ENCODE data around the gene UBD.

UBD gene

DNA sequence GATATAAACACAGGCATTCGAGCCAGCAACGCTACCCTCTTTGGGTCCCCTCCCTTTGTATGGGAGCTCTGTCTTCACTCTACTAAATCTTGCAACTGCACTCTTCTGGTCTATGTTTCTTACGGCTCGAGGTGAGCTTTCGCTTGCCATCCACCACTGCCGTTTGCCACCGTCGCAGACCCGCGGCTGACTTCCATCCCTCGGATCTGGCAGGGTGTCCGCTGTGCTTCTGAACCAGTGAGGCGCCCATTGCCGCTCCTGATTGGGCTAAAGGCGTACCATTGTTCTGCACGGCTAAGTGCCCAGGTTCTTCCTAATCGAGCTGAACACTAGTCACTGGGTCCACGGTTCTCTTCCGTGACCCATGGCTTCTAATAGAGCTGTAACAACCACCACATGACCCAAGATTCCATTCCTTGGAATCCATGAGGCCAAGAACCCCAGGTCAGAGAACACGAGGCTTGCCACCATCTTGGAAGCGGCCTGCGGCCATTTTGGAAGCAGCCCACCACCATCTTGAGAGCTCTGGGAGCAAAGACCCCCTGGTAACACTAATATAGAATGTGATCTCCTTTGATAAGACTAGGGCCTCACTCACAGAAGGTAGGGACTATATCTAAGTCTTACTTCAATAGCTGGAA is 973 bp downstream of the UBD start:
- no peak for DNase-seq

DNA sequence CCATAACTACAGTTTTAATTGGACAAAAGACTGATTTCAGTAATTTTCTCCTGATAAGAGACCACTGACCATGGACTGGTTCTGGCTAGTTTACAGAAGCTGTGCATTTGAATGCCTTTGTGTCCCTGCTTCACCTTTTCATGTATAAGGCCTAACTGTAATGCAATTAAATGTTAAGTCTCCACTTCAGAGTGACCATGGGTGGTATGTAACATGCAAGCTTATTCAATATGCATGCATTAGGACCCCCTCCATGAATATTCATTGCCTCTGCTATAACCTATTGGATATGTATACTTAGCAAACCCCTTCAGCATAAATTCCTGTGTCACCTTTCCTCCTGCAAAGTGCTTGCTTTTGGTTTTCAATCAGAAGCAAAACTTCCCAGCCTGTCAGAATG is 2.2 kb downstream of the UBD start:
- DNase-seq = no peak

DNA sequence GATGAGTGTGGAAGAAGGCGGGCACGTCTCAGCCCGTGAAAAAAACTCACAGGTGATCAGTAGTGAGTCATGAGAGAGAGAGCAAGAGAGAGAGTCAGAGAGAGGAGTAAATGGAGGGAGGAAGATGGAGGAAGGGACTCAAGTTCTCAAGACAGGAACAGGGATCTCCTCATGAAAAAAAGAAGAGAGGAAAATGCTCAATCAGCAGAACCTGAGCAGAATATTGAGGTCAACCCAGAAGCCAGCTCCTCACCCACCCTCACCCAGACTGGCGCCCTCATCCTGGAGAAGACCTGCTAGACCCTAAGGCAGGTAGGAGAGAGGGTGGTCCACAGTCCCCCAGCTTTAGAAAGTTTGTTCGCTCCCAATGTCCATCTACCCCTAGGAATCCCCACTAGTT is 4.8 kb downstream of the UBD start:
- peak in 1 of 2 donors; percentile 6 for DNase-seq

DNA sequence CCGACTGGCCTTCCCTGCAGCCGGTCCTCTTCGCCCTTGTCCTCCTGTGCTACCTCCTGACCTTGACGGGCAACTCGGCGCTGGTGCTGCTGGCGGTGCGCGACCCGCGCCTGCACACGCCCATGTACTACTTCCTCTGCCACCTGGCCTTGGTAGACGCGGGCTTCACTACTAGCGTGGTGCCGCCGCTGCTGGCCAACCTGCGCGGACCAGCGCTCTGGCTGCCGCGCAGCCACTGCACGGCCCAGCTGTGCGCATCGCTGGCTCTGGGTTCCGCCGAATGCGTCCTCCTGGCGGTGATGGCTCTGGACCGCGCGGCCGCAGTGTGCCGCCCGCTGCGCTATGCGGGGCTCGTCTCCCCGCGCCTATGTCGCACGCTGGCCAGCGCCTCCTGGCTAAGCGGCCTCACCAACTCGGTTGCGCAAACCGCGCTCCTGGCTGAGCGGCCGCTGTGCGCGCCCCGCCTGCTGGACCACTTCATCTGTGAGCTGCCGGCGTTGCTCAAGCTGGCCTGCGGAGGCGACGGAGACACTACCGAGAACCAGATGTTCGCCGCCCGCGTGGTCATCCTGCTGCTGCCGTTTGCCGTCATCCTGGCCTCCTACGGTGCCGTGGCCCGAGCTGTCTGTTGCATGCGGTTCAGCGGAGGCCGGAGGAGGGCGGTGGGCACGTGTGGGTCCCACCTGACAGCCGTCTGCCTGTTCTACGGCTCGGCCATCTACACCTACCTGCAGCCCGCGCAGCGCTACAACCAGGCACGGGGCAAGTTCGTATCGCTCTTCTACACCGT is 6.1 kb downstream of the UBD start:
- DNase-seq = peak; percentile 47 to 55

DNA sequence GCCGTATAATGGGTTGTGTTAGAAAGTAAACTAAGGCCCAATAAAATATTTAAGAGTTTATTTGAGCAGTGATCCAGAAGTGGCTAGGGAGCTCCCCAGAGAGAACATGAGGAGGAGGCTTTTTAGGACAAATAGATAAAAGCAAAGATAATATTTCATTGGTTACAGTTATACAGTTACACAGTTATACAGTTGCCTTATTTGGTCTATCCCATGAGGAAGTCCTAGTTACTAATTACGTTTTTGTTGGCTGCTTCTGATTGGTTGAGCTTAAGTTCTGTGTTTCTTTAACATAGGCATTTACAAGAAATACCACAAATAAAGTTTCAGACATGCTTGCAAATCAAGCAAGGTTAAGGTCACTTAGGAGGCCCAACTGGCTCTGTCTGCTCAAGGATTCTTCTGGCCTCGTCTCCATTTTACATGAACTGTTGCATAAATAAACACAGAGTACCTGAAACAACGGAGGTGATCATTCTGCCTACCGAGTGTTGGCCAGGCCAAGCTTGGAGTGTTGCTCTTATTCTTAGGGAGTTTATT is 7.0 kb downstream of the UBD start:
- DNase-seq = peak; percentile 39 to 86

DNA sequence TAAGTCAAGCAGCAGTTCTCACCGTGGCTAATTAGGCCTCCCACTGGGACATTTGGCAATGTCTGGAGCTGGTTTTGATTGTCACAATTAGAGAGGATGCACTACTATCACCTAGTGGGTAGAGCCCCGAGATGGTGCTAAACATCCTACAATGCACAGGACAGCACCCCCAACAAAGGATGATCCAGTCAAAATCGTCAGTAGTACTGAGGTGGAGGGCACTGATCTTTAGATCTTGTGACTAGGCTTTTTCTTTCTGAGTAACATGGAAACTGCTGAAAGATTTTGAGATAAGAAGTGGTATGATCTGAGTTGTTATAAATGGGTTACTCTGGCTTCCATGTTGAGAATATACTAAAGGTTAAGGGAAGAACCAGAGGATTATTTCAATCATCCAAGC is 12.0 kb downstream of the UBD start:
- no peak for DNase-seq

DNA sequence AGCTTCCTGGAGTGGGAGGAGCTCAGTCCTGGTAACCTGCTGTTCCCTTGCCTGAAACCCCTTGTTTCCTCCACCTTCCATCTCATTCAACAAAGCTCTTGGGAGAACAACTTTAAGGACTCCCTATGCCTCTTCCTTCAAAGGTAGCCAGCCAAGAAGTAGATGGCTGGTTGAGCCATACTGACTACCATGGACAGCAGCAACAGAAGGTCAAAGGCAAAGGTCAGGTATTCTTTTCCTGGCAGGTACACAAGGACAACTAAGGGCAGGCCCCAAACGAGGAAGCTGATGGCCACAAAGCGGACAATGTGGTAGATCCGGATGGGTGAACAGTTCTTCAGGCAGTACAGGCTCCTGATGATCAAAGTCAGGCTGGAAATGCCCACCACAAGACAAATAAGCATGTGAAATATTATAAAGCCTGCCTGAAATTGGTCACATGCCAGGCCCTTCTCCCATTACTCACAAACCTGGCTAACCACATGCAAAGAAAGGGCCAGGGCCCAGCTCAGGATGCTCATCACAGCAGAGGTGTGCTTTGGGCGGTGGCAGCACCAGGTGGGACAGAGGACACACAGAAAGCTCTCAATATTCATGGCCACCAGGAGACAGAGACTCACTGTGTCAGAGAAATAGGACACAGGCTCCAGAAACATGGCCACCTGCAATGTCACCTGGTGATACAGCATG is 21.7 kb downstream of the UBD start:
- no peak for DNase-seq

DNA sequence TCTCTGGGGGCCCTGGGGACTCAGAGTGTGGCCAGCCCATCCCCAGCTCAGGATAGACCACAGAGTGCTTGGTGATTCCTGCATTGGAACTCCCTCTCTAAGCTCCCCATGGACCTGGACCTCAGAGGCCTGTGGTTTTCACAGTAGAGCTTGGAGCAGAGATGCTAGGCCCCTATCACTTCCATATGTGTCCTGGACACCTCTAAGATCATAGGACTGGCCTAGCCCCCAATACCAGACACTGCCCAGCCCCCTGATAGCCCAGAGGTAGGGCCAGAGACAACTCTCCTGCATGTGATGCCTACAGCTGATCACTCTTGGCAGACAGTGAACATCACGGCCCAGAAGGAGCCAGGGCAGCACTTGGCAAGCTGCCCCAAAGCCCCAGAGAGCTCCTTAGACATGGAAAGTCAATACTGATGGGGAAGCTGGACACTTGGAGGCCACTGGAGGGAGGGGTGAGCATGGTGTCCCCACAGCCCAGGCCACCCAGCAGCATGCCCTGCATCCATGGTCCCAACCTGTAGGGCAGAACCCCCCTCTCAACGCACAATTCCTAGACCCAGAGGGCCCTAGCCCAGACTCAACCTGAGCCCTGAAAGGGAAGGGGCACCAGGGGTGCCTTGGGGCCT is 27.1 kb downstream of the UBD start:
- no peak for DNase-seq

DNA sequence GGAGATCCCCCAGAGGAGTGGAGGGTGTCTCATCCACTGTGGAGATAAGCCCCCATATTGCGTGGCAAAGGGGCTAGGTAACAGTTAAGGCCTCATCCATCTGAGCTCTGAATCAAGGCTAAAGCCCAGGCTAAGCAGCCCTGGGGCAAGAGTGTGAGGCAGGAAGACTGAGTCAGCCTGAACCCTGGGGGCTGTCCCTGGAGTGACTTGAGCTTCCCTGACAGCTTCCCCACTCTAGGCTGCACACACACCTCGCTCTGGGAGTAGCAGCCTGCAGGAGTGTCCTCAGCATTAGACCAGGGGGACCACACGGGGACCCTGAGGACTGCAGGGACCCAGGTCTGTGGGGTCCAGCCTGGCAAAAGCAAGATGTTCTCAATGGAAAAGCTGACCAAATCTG is 27.9 kb downstream of the UBD start:
- no peak for DNase-seq

DNA sequence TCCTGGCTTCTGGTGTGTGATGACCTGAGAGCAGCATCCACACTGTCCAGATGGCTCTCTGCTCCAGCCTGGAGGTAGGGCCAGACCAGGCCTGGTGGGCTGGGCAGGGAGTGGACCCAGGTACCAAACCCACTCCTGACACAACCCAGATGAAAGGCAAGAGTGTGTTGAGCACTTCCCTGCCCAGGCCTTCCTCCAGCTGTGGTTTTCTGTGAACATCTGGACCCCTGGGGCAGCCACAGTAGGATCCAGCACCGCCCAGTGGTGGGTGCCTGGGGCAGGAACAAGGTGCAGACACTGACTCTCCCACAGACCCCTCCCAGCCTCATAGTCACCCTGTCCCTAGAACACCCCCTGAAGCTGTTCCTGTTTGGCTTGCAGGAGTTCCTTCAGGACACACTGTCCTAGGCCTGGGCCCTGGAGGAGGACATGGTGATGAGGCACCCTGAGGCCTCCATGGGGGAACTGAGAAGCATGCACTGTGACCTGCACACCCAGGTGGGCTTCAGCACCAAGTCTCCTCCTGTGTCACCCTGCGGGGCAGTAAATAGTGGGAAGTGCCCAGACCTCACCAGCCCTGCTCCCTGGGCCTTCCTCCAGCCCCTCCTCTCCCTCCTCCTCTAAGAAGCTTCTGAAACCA is 28.7 kb downstream of the UBD start:
- no peak for DNase-seq

DNA sequence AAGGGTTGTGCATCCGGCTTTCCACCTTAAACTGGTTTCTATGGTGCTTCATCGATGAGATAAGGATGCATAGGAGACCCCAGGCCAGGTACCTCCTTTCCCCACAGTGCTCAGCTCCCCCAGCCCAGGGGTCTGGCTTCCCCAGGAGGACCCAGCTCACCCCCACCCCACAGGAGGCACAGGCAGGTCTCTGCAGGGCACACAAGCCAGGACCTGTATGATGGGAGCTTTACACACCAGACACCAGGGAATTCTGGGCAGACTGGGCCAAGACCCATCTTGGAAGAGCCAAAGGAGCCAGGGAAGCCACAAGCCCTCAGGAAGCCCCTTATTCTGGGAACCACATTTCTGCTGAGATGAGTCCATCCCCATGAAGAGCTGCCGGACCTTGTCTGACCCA is 29.6 kb downstream of the UBD start:
- DNase-seq = no peak

DNA sequence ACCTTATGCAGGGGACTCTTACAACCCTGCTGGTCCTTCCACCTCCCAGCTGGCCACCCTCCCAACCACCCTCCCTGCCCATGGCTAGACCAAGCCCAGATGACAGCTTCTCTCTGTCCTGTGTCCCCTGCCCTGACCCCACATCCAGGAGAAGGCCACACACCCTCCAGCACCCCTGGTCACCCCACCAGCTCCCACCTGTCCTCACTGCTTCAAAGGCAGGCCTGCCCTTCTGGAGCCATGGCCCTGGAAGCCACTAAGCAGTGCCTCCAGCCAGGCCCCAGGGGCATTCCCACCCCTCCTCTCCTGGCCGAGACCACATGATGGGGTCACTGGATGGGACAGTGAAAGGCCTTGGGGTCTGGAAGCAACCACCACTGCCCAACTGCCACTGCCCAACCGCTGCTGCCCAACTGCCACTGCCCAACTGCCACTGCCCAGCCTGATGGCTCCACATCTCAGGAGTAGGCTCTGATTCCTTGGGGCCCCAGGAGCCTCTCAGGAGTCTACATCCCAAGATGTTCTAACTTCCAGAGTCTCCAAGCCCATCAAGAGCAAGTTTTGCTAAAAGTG is 30.5 kb downstream of the UBD start:
- no peak for DNase-seq

DNA sequence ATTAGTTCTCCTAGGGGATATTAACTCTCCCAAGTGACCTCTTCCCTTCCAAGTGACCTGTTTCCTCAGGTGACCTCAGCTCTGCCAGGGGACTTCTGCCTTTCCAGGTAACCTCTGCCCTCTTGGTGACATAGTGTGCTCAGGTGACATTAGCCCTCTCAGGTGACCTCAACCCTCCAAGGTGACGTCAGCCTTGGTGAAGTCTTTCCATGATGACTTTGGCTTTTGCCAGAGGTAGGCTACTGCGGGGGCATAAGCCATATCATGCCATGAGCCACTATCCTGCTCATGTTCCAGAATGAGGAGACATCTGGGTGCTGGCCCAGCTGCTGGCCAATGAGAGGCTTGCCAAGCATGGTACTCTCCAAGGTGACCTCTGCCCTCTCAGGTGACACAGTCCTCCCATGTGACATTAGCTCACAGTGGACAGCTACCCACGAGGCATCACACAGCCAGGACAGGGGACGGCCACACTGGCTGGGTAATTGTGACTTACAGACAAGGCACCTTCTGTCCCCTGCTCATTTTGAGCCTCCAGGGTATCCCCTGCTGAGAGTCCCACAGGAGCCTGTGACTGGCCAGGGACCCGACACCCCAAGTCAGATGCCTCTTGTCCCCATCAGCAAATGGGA is 31.1 kb downstream of the UBD start:
- no peak for DNase-seq

DNA sequence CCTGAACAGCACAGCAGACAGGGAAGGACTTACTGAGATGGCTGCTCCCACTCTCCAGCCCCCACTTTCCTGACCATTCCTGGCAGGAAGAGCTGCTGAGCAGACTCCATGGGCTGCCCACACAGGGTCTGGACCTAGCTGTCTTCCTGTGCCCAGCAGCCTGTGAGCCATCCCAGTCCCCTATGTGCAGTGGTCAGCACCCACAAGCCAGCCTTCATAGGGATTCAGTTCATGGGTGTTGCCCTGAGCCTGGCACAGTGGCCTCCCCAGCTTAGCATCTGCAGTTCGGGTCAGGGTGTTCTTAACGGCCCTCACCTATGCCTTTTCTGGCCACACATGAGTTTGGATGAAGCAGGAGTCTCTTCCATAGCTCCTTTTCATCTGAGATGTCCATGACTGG is 32.0 kb downstream of the UBD start:
- DNase-seq = no peak

DNA sequence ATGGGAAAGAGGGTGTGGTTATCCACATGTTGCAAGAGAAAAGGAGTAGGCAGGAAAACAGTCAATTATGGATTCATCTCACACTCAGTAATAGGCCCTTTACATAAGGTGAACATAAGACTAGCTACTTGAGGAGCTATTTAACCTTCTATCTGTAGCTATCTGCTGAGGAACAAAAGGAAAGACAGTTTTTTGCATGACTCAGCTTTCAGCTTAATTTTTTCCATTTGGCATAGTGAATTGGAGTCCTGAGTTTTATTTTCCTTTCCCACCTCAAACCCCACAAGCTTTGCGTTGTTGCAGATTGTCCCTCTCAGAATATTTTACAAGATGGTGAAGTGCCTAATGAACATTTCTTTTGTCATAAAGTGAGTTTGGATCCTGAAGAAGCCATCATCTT is 32.4 kb downstream of the UBD start:
- no peak for DNase-seq

DNA sequence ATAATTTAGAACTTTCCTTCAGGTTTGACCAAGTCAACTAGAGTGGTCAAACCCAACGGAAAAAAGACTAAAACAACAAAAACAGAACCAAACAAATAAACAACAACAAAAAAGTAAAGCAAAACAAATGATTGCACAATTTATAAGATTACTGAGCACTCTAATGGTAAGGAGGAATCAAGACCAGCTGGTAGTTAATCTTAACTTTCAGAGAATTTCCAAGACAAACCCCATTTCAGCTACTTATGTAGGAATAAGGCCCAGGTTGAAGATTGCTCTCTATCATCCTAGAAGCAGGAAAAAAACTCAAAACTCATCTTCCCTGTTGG is 34.3 kb downstream of the UBD start:
- no peak for DNase-seq

DNA sequence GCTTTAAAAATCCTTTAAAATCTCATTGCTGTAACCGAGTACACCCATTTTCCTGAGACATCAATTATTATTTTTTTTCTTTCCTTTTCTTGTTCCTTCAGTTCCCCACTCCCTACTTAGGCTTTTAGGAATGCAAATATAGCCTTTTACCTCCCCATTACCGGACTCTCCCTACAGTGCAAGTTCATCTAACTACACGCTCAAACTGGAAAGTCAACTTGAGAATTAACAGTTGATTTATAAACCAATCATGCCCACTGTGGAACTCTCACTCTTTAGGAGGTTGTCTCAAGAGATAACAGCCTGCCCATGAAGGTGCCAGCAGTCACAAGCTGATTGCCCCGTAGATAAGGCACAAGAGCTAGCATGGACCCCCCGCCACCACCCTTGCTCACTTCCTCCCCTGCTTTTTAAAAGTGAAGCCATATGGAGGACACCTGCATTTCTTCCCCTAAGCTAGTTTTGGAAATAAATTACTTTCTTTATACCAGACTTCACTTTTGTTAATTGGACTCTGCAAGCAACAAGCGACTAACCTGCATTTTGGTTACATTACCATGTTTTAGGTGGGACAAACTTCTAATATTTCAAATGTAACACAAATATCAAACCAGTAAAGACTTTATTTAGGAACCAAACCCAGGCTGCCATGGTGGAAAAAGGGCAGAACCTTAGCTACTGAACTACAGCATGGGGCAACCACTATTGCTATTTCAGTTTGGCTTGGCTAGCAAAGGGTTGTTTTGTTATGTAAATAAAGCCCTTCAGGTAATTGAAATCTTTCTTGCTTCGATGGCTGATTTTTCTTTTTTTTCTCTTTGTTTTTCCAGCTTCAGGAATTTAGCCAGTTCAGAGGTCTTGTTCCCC is 34.9 kb downstream of the UBD start:
- DNase-seq = no peak

DNA sequence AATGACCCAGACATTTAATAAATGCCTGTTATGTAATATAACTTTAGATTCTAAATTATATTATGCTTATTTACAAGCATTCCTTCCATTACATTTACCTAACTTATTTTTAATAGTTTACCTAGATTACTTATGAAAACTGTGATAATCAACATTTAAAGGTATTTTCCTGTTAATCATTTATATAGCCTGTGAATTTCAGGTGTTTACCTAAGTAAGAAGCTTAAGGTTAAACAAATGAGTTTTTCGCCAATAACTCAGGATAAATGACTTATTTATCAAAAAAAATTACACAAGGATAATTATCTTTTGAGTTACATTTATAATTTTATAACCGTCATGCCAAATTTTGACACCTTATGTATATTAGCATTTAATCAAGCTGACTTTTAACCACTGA is 35.5 kb downstream of the UBD start:
- no peak for DNase-seq

DNA sequence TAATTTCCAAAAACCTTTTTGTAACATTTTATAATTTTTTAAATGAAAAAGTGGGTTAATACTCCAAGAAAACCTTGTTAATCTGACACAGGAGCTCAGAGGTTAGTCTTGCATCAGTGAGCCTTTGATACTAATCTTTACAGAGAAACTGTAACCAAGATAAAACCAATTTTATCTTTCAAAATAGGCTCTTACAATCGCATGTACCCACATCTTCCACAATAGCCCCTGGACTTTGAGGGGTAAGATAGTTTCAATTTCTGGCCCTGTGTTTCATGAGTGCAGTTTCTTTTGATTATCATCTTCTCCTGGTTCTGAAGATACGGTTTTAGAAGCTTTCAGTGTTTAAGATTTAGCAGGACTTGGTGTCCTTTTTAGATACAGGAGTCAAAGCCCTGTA is 37.3 kb downstream of the UBD start:
- no peak for DNase-seq

DNA sequence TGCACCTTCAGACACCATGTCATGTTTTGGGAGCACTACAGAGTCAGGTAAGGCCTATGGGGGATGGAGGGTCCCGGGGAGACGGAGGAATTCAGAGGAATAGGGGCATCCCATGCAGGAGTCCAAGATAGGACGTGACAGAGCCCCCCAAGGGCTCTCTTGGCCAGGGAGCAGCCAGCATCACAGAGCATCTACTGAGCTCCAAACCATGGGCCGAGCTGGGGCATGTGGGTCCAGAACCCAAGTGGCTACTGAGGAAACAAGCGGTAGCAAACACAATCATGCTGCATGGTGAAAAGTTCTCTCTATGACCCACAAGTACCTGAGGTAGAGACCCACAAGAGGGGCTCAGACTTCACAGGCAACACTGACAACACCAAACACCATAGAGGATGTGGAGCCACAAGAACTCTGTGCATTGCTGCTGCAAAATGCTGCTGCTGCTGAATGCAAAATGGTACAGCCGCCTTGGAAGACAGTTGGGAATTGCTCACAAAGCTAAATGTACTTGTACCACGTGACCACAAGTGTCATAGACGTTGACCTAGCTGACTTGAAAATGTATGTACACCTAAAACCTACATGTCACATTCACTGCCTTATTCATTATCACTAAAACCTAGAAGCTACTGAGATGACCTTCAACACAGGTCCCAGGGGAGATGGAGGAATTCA is 38.4 kb downstream of the UBD start:
- DNase-seq = no peak

DNA sequence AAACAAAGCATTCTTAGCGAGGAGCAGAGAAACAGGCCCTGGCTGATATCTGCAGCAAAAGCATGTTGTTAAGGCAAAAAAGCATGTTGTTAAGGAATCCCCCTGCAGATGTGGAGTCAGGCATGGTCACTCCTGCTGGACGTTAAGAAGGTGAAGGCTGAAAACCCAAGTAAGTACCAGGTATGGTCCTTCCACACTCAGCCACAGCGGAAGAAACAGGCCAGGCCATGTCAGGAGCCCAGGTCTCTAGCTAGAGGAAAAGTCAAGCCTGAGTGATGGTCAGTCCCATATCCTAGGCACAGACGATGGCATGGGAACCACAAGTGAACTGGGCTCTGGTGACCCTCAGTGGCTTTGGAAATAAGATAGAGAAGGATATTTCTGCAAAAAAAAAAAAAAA is 39.3 kb downstream of the UBD start:
- no peak for DNase-seq
